Suprapubic skin (tissue), 4 donors: Measurements from ENCODE around the gene ABHD2.

Experiments used
- CTCF ChIP-seq, 2 donors: fragments of 200-600 bp in 1 of 2; fragments of 450-650 bp in 1 of 2; sonication (generic) in 1 of 2; IDR thresholded peaks; one replicate each; pipeline ENCODE4 v1.5.1; 2016 to 2019; ENCODE audit warnings: antibody characterized with exemption in 2 of 2, mild to moderate bottlenecking in 1 of 2, moderate library complexity in 1 of 2
- EP300 ChIP-seq: sonication (generic); formaldehyde crosslinking; IDR thresholded peaks from one replicate; pipeline ENCODE4 v1.6.1; 2017; ENCODE audit warnings: antibody characterized with exemption
- POLR2A ChIP-seq, 2 donors: fragments of 450-650 bp; IDR thresholded peaks; one replicate each; pipeline ENCODE4 v1.6.1; 2017; ENCODE audit warnings: antibody characterized with exemption in 2 of 2, mild to moderate bottlenecking in 2 of 2, moderate library complexity in 2 of 2
- POLR2AphosphoS5 ChIP-seq, 3 donors: sonication (generic); formaldehyde crosslinking; IDR thresholded peaks; one replicate each; pipeline ENCODE4 v1.6.1; 2017; ENCODE audit warnings: antibody characterized with exemption in 3 of 3

- TF ChIP-seq CTCF (IDR thresholded peaks at IDR 0.05) (no peak), EP300 (no peak), POLR2A (IDR thresholded peaks at IDR 0.05) (no peak), POLR2AphosphoS5 (IDR thresholded peaks at IDR 0.05) (no peak)
Measured at GRCh38 chr15:89098281-89098680, 10.0 kb downstream of the ABHD2 start.
